Hepatocyte (in vitro differentiated cells): ENCODE measurements around the gene UPK3A. TPM values are rescaled to one million over a fixed set of nuclear protein-coding genes. Genes with fewer than 3 reads are reported as not detected.

Experiments
- DNase-seq: peaks from one replicate; pipeline ENCODE4 v3.0.0-alpha.2; 2016; ENCODE audit warnings: low spot score
- H2AFZ ChIP-seq: fragments of 200-600 bp; sonication (generic); 2 replicates; pipeline ENCODE4 v1.6.0; 2016; ENCODE audit warnings: antibody characterized with exemption, mild to moderate bottlenecking
- H3K27ac ChIP-seq: fragments of 200-600 bp; sonication (generic); 2 replicates; pipeline ENCODE4 v1.5.1; 2016; ENCODE audit warnings: mild to moderate bottlenecking
- H3K27me3 ChIP-seq: fragments of 200-600 bp; sonication (generic); 2 replicates; pipeline ENCODE4 v1.6.1; 2016
- H3K36me3 ChIP-seq: fragments of 200-600 bp; sonication (generic); replicated peaks from 2 replicates; pipeline ENCODE4 v1.5.1; 2016; ENCODE audit warnings: low read depth; ENCODE audit not compliant: insufficient read depth
- H3K4me1 ChIP-seq: fragments of 200-600 bp; sonication (generic); 2 replicates; pipeline ENCODE4 v1.5.1; 2016; ENCODE audit warnings: mild to moderate bottlenecking, moderate library complexity; ENCODE audit not compliant: insufficient read depth
- H3K4me2 ChIP-seq: fragments of 200-600 bp; sonication (generic); 2 replicates; pipeline ENCODE4 v1.6.0; 2016
- H3K4me3 ChIP-seq: fragments of 200-600 bp; sonication (generic); 2 replicates; pipeline ENCODE4 v1.5.1; 2016; ENCODE audit warnings: mild to moderate bottlenecking
- H3K79me2 ChIP-seq: fragments of 200-600 bp; sonication (generic); 2 replicates; pipeline ENCODE4 v1.6.0; 2017; ENCODE audit warnings: mild to moderate bottlenecking
- H3K9me2 ChIP-seq: fragments of 200-600 bp; sonication (generic); replicated peaks from 2 replicates; pipeline ENCODE4 v1.6.0; 2017; ENCODE audit warnings: mild to moderate bottlenecking; ENCODE audit not compliant: insufficient read depth
- H3K9me3 ChIP-seq: fragments of 200-600 bp; sonication (generic); 2 replicates; pipeline ENCODE4 v1.5.1; 2016; ENCODE audit warnings: low read depth, mild to moderate bottlenecking
- H4K20me1 ChIP-seq: fragments of 200-600 bp; sonication (generic); 2 replicates; pipeline ENCODE4 v1.6.0; 2016; ENCODE audit warnings: mild to moderate bottlenecking; ENCODE audit not compliant: insufficient read depth, poor library complexity, severe bottlenecking
- EZH2 ChIP-seq: fragments of 200-600 bp; sonication (generic); IDR thresholded peaks from 2 replicates; pipeline ENCODE4 v1.6.1; 2016; ENCODE audit warnings: antibody characterized with exemption, mild to moderate bottlenecking, borderline replicate concordance
- EZH2phosphoT487 ChIP-seq: fragments of 200-600 bp; sonication (generic); IDR thresholded peaks from one replicate; pipeline ENCODE4 v1.6.1; 2018; ENCODE audit warnings: antibody characterized with exemption, mild to moderate bottlenecking, low read depth, moderate library complexity; ENCODE audit not compliant: unreplicated experiment, severe bottlenecking
- WGBS: methylation state at CpG from one replicate; pipeline ENCODE4 v1.1.6; 2016; ENCODE audit warnings: low lambda C conversion rate; ENCODE audit errors: missing lambda C conversion rate; 5-methylcytosine and 5-hydroxymethylcytosine counted together
- polyA plus RNA-seq: library from polyadenylated mRNA; unstranded; fragments of >200 nt; fragmentation: Nextera tagmentation; extraction: Ambion mirVana; gene quantifications from 2 replicates; pipeline ENCODE4 v1.2.1, GENCODE V29; 2016
- total RNA-seq: library from RNA; depleted of rRNA; stranded (reverse); fragments of >200 nt; gene quantifications from 2 replicates; pipeline ENCODE4 v1.2.3, GENCODE V29; 2014
- TF ChIP-seq, protein P1 (sequence below): fragments of 200-600 bp; sonication (generic); IDR thresholded peaks from 2 replicates; pipeline ENCODE4 v1.5.1; 2016; ENCODE audit warnings: antibody characterized with exemption, mild to moderate bottlenecking; ENCODE audit not compliant: poor library complexity

Gene UPK3A
- total and polyA plus RNA-seq, 2 experiments from 2014 or later, result 14.9 to 41.8 TPM

GRCh38 chr22:45303181-45303580 is 18.4 kb downstream of the UPK3A start:
- no peaks in the 10 kb centered on the region for H3K9me3 ChIP-seq
- H3K36me3 ChIP-seq, result no peaks in the 10 kb centered on the region
- 88% methylated on average over 7 of the region's 7 CpGs for WGBS
- TF ChIP-seq EZH2phosphoT487 (no peak), EZH2 (no peak)
- TF ChIP-seq, protein P1, sequence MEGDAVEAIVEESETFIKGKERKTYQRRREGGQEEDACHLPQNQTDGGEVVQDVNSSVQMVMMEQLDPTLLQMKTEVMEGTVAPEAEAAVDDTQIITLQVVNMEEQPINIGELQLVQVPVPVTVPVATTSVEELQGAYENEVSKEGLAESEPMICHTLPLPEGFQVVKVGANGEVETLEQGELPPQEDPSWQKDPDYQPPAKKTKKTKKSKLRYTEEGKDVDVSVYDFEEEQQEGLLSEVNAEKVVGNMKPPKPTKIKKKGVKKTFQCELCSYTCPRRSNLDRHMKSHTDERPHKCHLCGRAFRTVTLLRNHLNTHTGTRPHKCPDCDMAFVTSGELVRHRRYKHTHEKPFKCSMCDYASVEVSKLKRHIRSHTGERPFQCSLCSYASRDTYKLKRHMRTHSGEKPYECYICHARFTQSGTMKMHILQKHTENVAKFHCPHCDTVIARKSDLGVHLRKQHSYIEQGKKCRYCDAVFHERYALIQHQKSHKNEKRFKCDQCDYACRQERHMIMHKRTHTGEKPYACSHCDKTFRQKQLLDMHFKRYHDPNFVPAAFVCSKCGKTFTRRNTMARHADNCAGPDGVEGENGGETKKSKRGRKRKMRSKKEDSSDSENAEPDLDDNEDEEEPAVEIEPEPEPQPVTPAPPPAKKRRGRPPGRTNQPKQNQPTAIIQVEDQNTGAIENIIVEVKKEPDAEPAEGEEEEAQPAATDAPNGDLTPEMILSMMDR, result no peak
- no peaks in the 10 kb centered on the region for H3K27me3 ChIP-seq
- H4K20me1 ChIP-seq, result no peaks in the 10 kb centered on the region
- peaks cover 11% of the 10 kb centered on the region for H3K4me1 ChIP-seq
- no peaks in the 10 kb centered on the region for H3K9me2 ChIP-seq
- H3K4me3 ChIP-seq, result no peak overlapping the region
- H3K4me2 ChIP-seq, result no peak overlapping the region
- no peak for DNase-seq
- no peak overlapping the region for H3K27ac ChIP-seq
- no peaks in the 10 kb centered on the region for H3K79me2 ChIP-seq
- H2AFZ ChIP-seq, result no peak overlapping the region

- 76% methylated on average over 6 of the region's 6 CpGs for WGBS
- no peak overlapping the region for H2AFZ ChIP-seq
- H3K27ac ChIP-seq, result peak overlapping the region; percentile 42
Measured at GRCh38 chr22:45304971-45305370, 20.2 kb downstream of the UPK3A start.

DNA sequence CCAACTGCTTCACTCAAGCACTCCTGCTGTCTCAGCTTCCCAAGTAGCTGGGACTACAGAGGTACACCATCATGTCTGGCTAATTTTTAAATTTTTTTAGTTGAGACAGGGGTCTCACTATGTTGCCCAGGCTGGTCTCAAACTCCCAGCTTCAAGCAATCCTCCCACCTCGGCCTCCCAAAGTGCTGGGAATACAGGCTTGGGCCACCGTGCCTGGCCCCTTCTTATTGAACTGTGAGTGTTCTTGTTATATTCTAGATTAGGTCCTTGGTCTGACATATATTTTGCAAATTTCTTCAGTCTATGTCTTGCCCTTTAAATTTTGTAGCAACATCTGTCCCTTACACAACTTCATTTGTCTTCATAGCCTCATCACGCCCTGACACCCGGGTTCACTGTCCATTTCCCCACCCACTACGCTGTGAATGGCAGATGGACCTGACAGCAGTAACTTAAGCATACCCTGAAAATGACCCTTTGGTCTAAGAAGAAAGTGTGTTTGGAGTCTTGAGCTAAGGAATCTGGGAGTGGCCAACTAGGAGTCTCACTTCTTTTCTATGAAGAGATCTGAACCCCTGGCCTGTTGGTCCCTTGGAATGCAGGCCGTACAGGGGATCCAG is 20.8 kb downstream of the UPK3A start:
- Histone ChIP-seq H3K4me1 (peaks cover 18% of the 10 kb centered on the region), H3K27ac (peak overlapping the region; percentile 42), H4K20me1 (no peaks in the 10 kb centered on the region), H3K79me2 (peaks cover 6% of the 10 kb centered on the region), H3K9me2 (no peaks in the 10 kb centered on the region), H3K4me3 (no peak overlapping the region), H2AFZ (no peak overlapping the region), H3K36me3 (no peaks in the 10 kb centered on the region), H3K27me3 (no peaks in the 10 kb centered on the region), H3K4me2 (no peak overlapping the region), H3K9me3 (no peaks in the 10 kb centered on the region)
- DNase-seq, result no peak
- 72% methylated on average over 6 of the region's 6 CpGs for WGBS
- TF ChIP-seq, protein P1, result no peak
- no peak for TF ChIP-seq EZH2phosphoT487
- no peak for TF ChIP-seq EZH2

More at GRCh38 chr22:45304971-45305370, 20.2 kb downstream of the UPK3A start:
- Histone ChIP-seq H3K9me2 (no peaks in the 10 kb centered on the region), H3K4me1 (peaks cover 18% of the 10 kb centered on the region), H3K27me3 (no peaks in the 10 kb centered on the region), H3K9me3 (no peaks in the 10 kb centered on the region), H3K36me3 (no peaks in the 10 kb centered on the region), H3K79me2 (peaks cover under 1% of the 10 kb centered on the region), H3K4me3 (no peak overlapping the region), H3K4me2 (no peak overlapping the region), H4K20me1 (no peaks in the 10 kb centered on the region)
- DNase-seq, result no peak
- TF ChIP-seq EZH2 (no peak), EZH2phosphoT487 (no peak)
- TF ChIP-seq, protein P1, result no peak
